Duodenal mucosa (tissue), 2 donors: ENCODE data around the gene TUBB2B.
A peak's percentile ranks its signal among the peaks of the same experiment; 100 is the strongest.

Source experiments
- H3K27ac ChIP-seq: one replicate; pipeline ENCODE4 v1.7.0; 2013; ENCODE audit warnings: low read depth, low read length
- H3K27me3 ChIP-seq, 2 donors: one replicate each; pipeline ENCODE4 v1.7.0; 2013; ENCODE audit warnings: low read length in 2 of 2, control low read depth in 1 of 2; ENCODE audit not compliant: insufficient read depth in 2 of 2, control insufficient read depth in 1 of 2
- H3K36me3 ChIP-seq, 2 donors: one replicate each; pipeline ENCODE4 v1.7.0; 2013; ENCODE audit warnings: low read length in 2 of 2, control low read depth in 1 of 2; ENCODE audit not compliant: insufficient read depth in 2 of 2, control insufficient read depth in 1 of 2
- H3K4me1 ChIP-seq, 2 donors: one replicate each; pipeline ENCODE4 v1.7.0; 2013; ENCODE audit warnings: low read length in 2 of 2, control low read depth in 1 of 2; ENCODE audit not compliant: insufficient read depth in 2 of 2, control insufficient read depth in 1 of 2
- H3K4me3 ChIP-seq, 2 donors: one replicate each; pipeline ENCODE4 v1.7.0; 2013; ENCODE audit warnings: low read length in 2 of 2, low read depth in 1 of 2
- H3K9ac ChIP-seq, 2 donors: one replicate each; pipeline ENCODE4 v1.7.0; 2013; ENCODE audit warnings: low read length in 2 of 2, low read depth in 1 of 2
- H3K9me3 ChIP-seq, 2 donors: one replicate each; pipeline ENCODE4 v1.7.0; 2013; ENCODE audit warnings: low read length in 2 of 2, control low read depth in 1 of 2; ENCODE audit not compliant: control insufficient read depth in 1 of 2

The TUBB2B gene

GRCh38 chr6:3267162-3267561 is 39.7 kb upstream of the TUBB2B start:
- no peak overlapping the region for H3K27ac ChIP-seq
- no peak overlapping the region for H3K9ac ChIP-seq
- no peaks in the 10 kb centered on the region for H3K27me3 ChIP-seq
- H3K36me3 ChIP-seq: peaks cover 11 to 70% of the 10 kb centered on the region in 2 donors
- H3K9me3 ChIP-seq: no peaks in the 10 kb centered on the region
- H3K4me1 ChIP-seq: peaks cover 17 to 28% of the 10 kb centered on the region in 2 donors
- H3K4me3 ChIP-seq: no peak overlapping the region

- peaks cover 14 to 27% of the 10 kb centered on the region in 2 donors for H3K4me1 ChIP-seq
- no peaks in the 10 kb centered on the region for H3K27me3 ChIP-seq
- no peak overlapping the region for H3K4me3 ChIP-seq
- no peaks in the 10 kb centered on the region for H3K9me3 ChIP-seq
- H3K27ac ChIP-seq: no peak overlapping the region
- no peak overlapping the region for H3K9ac ChIP-seq
- H3K36me3 ChIP-seq: peaks cover under 1 to 60% of the 10 kb centered on the region in 2 donors
Observed at GRCh38 chr6:3266170-3266569, 38.7 kb upstream of the TUBB2B start.

- Histone ChIP-seq H3K27me3 (no peaks in the 10 kb centered on the region), H3K36me3 (peaks cover 0 to 56% of the 10 kb centered on the region in 2 donors), H3K4me1 (peaks cover 12 to 27% of the 10 kb centered on the region in 2 donors), H3K9me3 (no peaks in the 10 kb centered on the region), H3K4me3 (no peak overlapping the region), H3K9ac (no peak overlapping the region), H3K27ac (no peak overlapping the region)
Observed at GRCh38 chr6:3265671-3266070, 38.2 kb upstream of the TUBB2B start.

GRCh38 chr6:3264356-3264755 is 36.9 kb upstream of the TUBB2B start:
- Histone ChIP-seq H3K9me3 (no peaks in the 10 kb centered on the region), H3K27me3 (no peaks in the 10 kb centered on the region), H3K36me3 (peaks cover 0 to 49% of the 10 kb centered on the region in 2 donors), H3K9ac (no peak overlapping the region), H3K4me3 (no peak overlapping the region), H3K27ac (no peak overlapping the region), H3K4me1 (peaks cover 6 to 25% of the 10 kb centered on the region in 2 donors)

GRCh38 chr6:3263096-3263495 is 35.6 kb upstream of the TUBB2B start:
- H3K27me3 ChIP-seq: no peaks in the 10 kb centered on the region
- H3K9ac ChIP-seq: no peak overlapping the region
- H3K27ac ChIP-seq: no peak overlapping the region
- H3K36me3 ChIP-seq: peaks cover 0 to 37% of the 10 kb centered on the region in 2 donors
- no peaks in the 10 kb centered on the region for H3K9me3 ChIP-seq
- H3K4me1 ChIP-seq: peaks cover 6 to 30% of the 10 kb centered on the region in 2 donors
- no peak overlapping the region for H3K4me3 ChIP-seq

- H3K4me3 ChIP-seq: no peak overlapping the region
- peaks cover 0 to 31% of the 10 kb centered on the region in 2 donors for H3K36me3 ChIP-seq
- no peak overlapping the region for H3K9ac ChIP-seq
- no peak overlapping the region for H3K27ac ChIP-seq
- peaks cover 6 to 32% of the 10 kb centered on the region in 2 donors for H3K4me1 ChIP-seq
- H3K27me3 ChIP-seq: no peaks in the 10 kb centered on the region
- H3K9me3 ChIP-seq: no peaks in the 10 kb centered on the region
Observed at GRCh38 chr6:3261921-3262320, 34.5 kb upstream of the TUBB2B start.

GRCh38 chr6:3261518-3261820 is 34.0 kb upstream of the TUBB2B start:
- peaks cover 6 to 32% of the 10 kb centered on the region in 2 donors for H3K4me1 ChIP-seq
- H3K9me3 ChIP-seq: no peaks in the 10 kb centered on the region
- no peak overlapping the region for H3K9ac ChIP-seq
- H3K27ac ChIP-seq: no peak overlapping the region
- H3K36me3 ChIP-seq: peaks cover 0 to 31% of the 10 kb centered on the region in 2 donors
- no peaks in the 10 kb centered on the region for H3K27me3 ChIP-seq
- peak overlapping the region in 1 of 2 donors; percentile 16 for H3K4me3 ChIP-seq

- no peak overlapping the region for H3K27ac ChIP-seq
- no peaks in the 10 kb centered on the region for H3K27me3 ChIP-seq
- peaks cover 0 to 27% of the 10 kb centered on the region in 2 donors for H3K36me3 ChIP-seq
- no peak overlapping the region for H3K9ac ChIP-seq
- H3K4me1 ChIP-seq: peaks cover 6 to 32% of the 10 kb centered on the region in 2 donors
- peak overlapping the region; percentile 22 to 36 for H3K4me3 ChIP-seq
- H3K9me3 ChIP-seq: no peaks in the 10 kb centered on the region
Observed at GRCh38 chr6:3260772-3261517, 33.5 kb upstream of the TUBB2B start.

- H3K27ac ChIP-seq: no peak overlapping the region
- no peaks in the 10 kb centered on the region for H3K9me3 ChIP-seq
- H3K36me3 ChIP-seq: peaks cover 0 to 23% of the 10 kb centered on the region in 2 donors
- H3K9ac ChIP-seq: no peak overlapping the region
- H3K27me3 ChIP-seq: no peaks in the 10 kb centered on the region
- peak overlapping the region; percentile 22 to 36 for H3K4me3 ChIP-seq
- H3K4me1 ChIP-seq: peaks cover 6 to 32% of the 10 kb centered on the region in 2 donors
Observed at GRCh38 chr6:3260296-3260695, 32.8 kb upstream of the TUBB2B start.

- Histone ChIP-seq H3K4me1 (peaks cover 6 to 32% of the 10 kb centered on the region in 2 donors), H3K9me3 (no peaks in the 10 kb centered on the region), H3K9ac (peak overlapping the region; percentile 51 to 56), H3K27me3 (no peaks in the 10 kb centered on the region), H3K27ac (no peak overlapping the region), H3K36me3 (peaks cover 0 to 16% of the 10 kb centered on the region in 2 donors), H3K4me3 (peak overlapping the region; percentile 76 to 94)
Observed at GRCh38 chr6:3259491-3259958, 32.1 kb upstream of the TUBB2B start.
